Keratinocyte (primary cell): Measurements from ENCODE around the gene NAXE.

ENCODE experiments used
- EZH2 ChIP-seq: IDR thresholded peaks from one replicate; pipeline ENCODE4 v1.6.1; 2012; ENCODE audit warnings: inconsistent platforms, mild to moderate bottlenecking, low read length, moderate library complexity
- TF ChIP-seq, protein P1 (sequence below), 3 experiments: IDR thresholded peaks in 1 of 3; conservative IDR thresholded peaks in 1 of 3; optimal IDR thresholded peaks in 1 of 3; 2 replicates in 2 of 3; 3 replicates in 1 of 3; pipeline versions ENCODE3 to v1.5.1; 2011; ENCODE audit warnings: low read length in 3 of 3, mild to moderate bottlenecking in 3 of 3, moderate library complexity in 2 of 3, control low read depth in 1 of 3, inconsistent platforms in 1 of 3; ENCODE audit not compliant: insufficient read depth in 2 of 3; ENCODE audit errors: extremely low read depth in 1 of 3

- TF ChIP-seq, protein P1, sequence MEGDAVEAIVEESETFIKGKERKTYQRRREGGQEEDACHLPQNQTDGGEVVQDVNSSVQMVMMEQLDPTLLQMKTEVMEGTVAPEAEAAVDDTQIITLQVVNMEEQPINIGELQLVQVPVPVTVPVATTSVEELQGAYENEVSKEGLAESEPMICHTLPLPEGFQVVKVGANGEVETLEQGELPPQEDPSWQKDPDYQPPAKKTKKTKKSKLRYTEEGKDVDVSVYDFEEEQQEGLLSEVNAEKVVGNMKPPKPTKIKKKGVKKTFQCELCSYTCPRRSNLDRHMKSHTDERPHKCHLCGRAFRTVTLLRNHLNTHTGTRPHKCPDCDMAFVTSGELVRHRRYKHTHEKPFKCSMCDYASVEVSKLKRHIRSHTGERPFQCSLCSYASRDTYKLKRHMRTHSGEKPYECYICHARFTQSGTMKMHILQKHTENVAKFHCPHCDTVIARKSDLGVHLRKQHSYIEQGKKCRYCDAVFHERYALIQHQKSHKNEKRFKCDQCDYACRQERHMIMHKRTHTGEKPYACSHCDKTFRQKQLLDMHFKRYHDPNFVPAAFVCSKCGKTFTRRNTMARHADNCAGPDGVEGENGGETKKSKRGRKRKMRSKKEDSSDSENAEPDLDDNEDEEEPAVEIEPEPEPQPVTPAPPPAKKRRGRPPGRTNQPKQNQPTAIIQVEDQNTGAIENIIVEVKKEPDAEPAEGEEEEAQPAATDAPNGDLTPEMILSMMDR (optimal IDR thresholded peaks at IDR 0.05 in 1 of 3, IDR thresholded peaks at IDR 0.05 in 1 of 3, conservative IDR thresholded peaks at IDR 0.05 in 1 of 3; ENCODE audit: extremely low read depth in 1 of 3, insufficient read depth in 2 of 3, low read length in 3 of 3), result no peak
- no peak for TF ChIP-seq EZH2
These were observed 50.2 kb downstream of the NAXE start, which contains the start of gene BCAN for GRCh38 chr1:156641761-156642264.
